Smooth muscle cell (in vitro differentiated cells): ENCODE data around the gene GKN1. TPM values are rescaled to one million over a fixed set of nuclear protein-coding genes. Genes with fewer than 3 reads are reported as not detected.
"Not testable (repeated sequence)": the region's sequence is repeated elsewhere in the genome, so short reads cannot be mapped to it uniquely, and the experiment has no call there.

Experiments used
- DNase-seq: peaks from one replicate; lab custom pipeline; 2025; ENCODE audit not compliant: unreplicated experiment; lab: John Stamatoyannopoulos, UW
- H2AFZ ChIP-seq: fragments of 200-600 bp; sonication (generic); 2 replicates; pipeline ENCODE4 v1.6.0; 2016; ENCODE audit warnings: antibody characterized with exemption, low read depth, mild to moderate bottlenecking
- H3F3A ChIP-seq: fragments of 200-600 bp; sonication (generic); 2 replicates; pipeline ENCODE4 v1.6.0; 2017; ENCODE audit warnings: antibody characterized with exemption, low read depth
- H3K27ac ChIP-seq: fragments of 200-600 bp; sonication (generic); 2 replicates; pipeline ENCODE4 v1.5.1; 2016; ENCODE audit warnings: low read depth, mild to moderate bottlenecking
- H3K27me3 ChIP-seq: fragments of 200-600 bp; sonication (generic); 2 replicates; pipeline ENCODE4 v1.6.1; 2016; ENCODE audit warnings: low read depth, mild to moderate bottlenecking
- H3K36me3 ChIP-seq: fragments of 200-600 bp; sonication (generic); 2 replicates; pipeline ENCODE4 v1.5.1; 2016; ENCODE audit warnings: low read depth
- H3K4me1 ChIP-seq: fragments of 200-600 bp; sonication (generic); 2 replicates; pipeline ENCODE4 v1.5.1; 2016; ENCODE audit warnings: low read depth
- H3K4me2 ChIP-seq: fragments of 200-600 bp; sonication (generic); 2 replicates; pipeline ENCODE4 v1.6.0; 2016; ENCODE audit warnings: mild to moderate bottlenecking
- H3K4me3 ChIP-seq: fragments of 200-600 bp; sonication (generic); 2 replicates; pipeline ENCODE4 v1.5.1; 2016; ENCODE audit warnings: mild to moderate bottlenecking
- H3K79me2 ChIP-seq: fragments of 200-600 bp; sonication (generic); 2 replicates; pipeline ENCODE4 v1.6.0; 2016; ENCODE audit warnings: low read depth, mild to moderate bottlenecking
- H3K9ac ChIP-seq: fragments of 200-600 bp; sonication (generic); 2 replicates; pipeline ENCODE4 v1.6.0; 2016; ENCODE audit warnings: low read depth
- H3K9me3 ChIP-seq: fragments of 200-600 bp; sonication (generic); replicated peaks from 2 replicates; pipeline ENCODE4 v1.5.1; 2016; ENCODE audit warnings: low read depth
- H4K20me1 ChIP-seq: fragments of 200-600 bp; sonication (generic); 2 replicates; pipeline ENCODE4 v1.6.0; 2016; ENCODE audit warnings: low read depth
- CTCF ChIP-seq: fragments of 200-600 bp; sonication (generic); IDR thresholded peaks from 2 replicates; pipeline ENCODE4 v1.5.1; 2017; ENCODE audit warnings: borderline replicate concordance, mild to moderate bottlenecking, antibody characterized with exemption; ENCODE audit not compliant: insufficient read depth, poor library complexity, severe bottlenecking
- WGBS: methylation state at CpG from one replicate; pipeline ENCODE4 v1.1.7; 2016; ENCODE audit warnings: low lambda C conversion rate; 5-methylcytosine and 5-hydroxymethylcytosine counted together
- polyA plus RNA-seq: library from polyadenylated mRNA; unstranded; fragments of >200 nt; fragmentation: Nextera tagmentation; extraction: Ambion mirVana; gene quantifications from 2 replicates; pipeline ENCODE4 v1.2.1, GENCODE V29; 2016
- total RNA-seq: library from RNA; depleted of rRNA; stranded (reverse); fragments of >200 nt; gene quantifications from 2 replicates; pipeline ENCODE4 v1.2.3, GENCODE V29; 2014

GKN1 gene
- total and polyA plus RNA-seq, 2 experiments from 2014 or later: not detected

- H4K20me1 ChIP-seq: no peaks in the 10 kb centered on the region
- no peaks in the 10 kb centered on the region for H3F3A ChIP-seq
- H3K36me3 ChIP-seq: no peaks in the 10 kb centered on the region
- no peak overlapping the region for H2AFZ ChIP-seq
- no peak for TF ChIP-seq CTCF
- no peaks in the 10 kb centered on the region for H3K4me1 ChIP-seq
- H3K27me3 ChIP-seq: no peaks in the 10 kb centered on the region
- H3K79me2 ChIP-seq: no peaks in the 10 kb centered on the region
- WGBS: 60% methylated on average over 4 of the region's 4 CpGs
- no peak overlapping the region for H3K4me3 ChIP-seq
- H3K9ac ChIP-seq: no peak overlapping the region
- no peak overlapping the region for H3K27ac ChIP-seq
- no peaks in the 10 kb centered on the region for H3K9me3 ChIP-seq
- DNase-seq: no peak
- no peak overlapping the region for H3K4me2 ChIP-seq
Observed at GRCh38 chr2:68951899-68952298, 22.5 kb upstream of the GKN1 start.

- no peaks in the 10 kb centered on the region for H3K36me3 ChIP-seq
- no peak within 1 kb of the TSS for H2AFZ ChIP-seq
- H3K4me2 ChIP-seq: no peak within 1 kb of the TSS
- WGBS: 91% methylated on average over 4 of the region's 4 CpGs
- no peak for TF ChIP-seq CTCF
- no peaks in the 10 kb centered on the region for H3K9me3 ChIP-seq
- no peak within 1 kb of the TSS for H3K4me3 ChIP-seq
- H3K9ac ChIP-seq: no peak within 1 kb of the TSS
- no peak for DNase-seq
- H3K27ac ChIP-seq: no peak within 1 kb of the TSS
- no peaks in the 10 kb centered on the region for H4K20me1 ChIP-seq
- H3K4me1 ChIP-seq: no peaks in the 10 kb centered on the region
- H3F3A ChIP-seq: no peaks in the 10 kb centered on the region
- H3K79me2 ChIP-seq: no peaks in the 10 kb centered on the region
- H3K27me3 ChIP-seq: no peaks in the 10 kb centered on the region
Observed at GRCh38 chr2:68952887-68953521, 21.4 kb upstream of the GKN1 start, which contains the start of gene GKN2. TSS of gene GKN2 (minus strand) at chr2:68952893. CDS start at chr2:68952861, 32 bp downstream.

- H3K27me3 ChIP-seq, H4K20me1 ChIP-seq, H3K9ac ChIP-seq, H3K4me2 ChIP-seq, H3K4me3 ChIP-seq, H3K36me3 ChIP-seq, H3F3A ChIP-seq, H3K27ac ChIP-seq, DNase-seq, H3K4me1 ChIP-seq, H2AFZ ChIP-seq, H3K79me2 ChIP-seq, H3K9me3 ChIP-seq: not testable (repeated sequence)
- WGBS: 93% methylated on average over 5 of the region's 5 CpGs
Observed at GRCh38 chr2:68955432-68955831, 19.0 kb upstream of the GKN1 start.

- Histone ChIP-seq H2AFZ (no peak overlapping the region), H3F3A (no peaks in the 10 kb centered on the region)
Observed at GRCh38 chr2:68959001-68959400, 15.4 kb upstream of the GKN1 start.

More at GRCh38 chr2:68959001-68959400, 15.4 kb upstream of the GKN1 start:
- WGBS: 94% methylated on average over 1 of the region's 1 CpG
- Histone ChIP-seq H3K4me3 (no peak overlapping the region), H3K9ac (no peak overlapping the region), H3K4me2 (no peak overlapping the region), H3K27me3 (no peaks in the 10 kb centered on the region), H3K79me2 (no peaks in the 10 kb centered on the region), H3K27ac (no peak overlapping the region), H4K20me1 (no peaks in the 10 kb centered on the region), H3K4me1 (no peaks in the 10 kb centered on the region), H3K36me3 (no peaks in the 10 kb centered on the region), H3K9me3 (no peaks in the 10 kb centered on the region)
- DNase-seq: no peak
- no peak for TF ChIP-seq CTCF
